ENCODE measurements around the gene FAM117B. TPM values are rescaled to one million over a fixed set of nuclear protein-coding genes. Genes with fewer than 3 reads are reported as not detected.
"Not testable (repeated sequence)": the region's sequence is repeated elsewhere in the genome, so short reads cannot be mapped to it uniquely, and the experiment has no call there.

Gene FAM117B
- total RNA-seq, 4 donors from 2014 or later = 3.6 to 9.7 (median 4.6) TPM

- ATAC-seq = no peak
- H3K27ac ChIP-seq = no peak overlapping the region
- no peaks in the 10 kb centered on the region for H3K9me3 ChIP-seq
- TF ChIP-seq CTCF (IDR thresholded peaks at IDR 0.05) (no peak), EP300 (IDR thresholded peaks at IDR 0.05) (no peak), POLR2AphosphoS5 (IDR thresholded peaks at IDR 0.05) (no peak), POLR2A (IDR thresholded peaks at IDR 0.05) (no peak)
- H3K4me1 ChIP-seq = no peaks in the 10 kb centered on the region
- no peak overlapping the region for H3K4me3 ChIP-seq
- 89 to 97% methylated on average over 3 of the region's 3 CpGs for WGBS, 2 donors (ENCODE audit: low coverage in 1 of 2)
- no peaks in the 10 kb centered on the region for H3K36me3 ChIP-seq
- no peaks in the 10 kb centered on the region for H3K27me3 ChIP-seq
Observed at GRCh38 chr2:202671317-202672035, 36.7 kb downstream of the FAM117B start.

GRCh38 chr2:202675097-202675496 is 40.3 kb downstream of the FAM117B start:
- not testable (repeated sequence) for H3K9me3 ChIP-seq, ATAC-seq, H3K4me3 ChIP-seq, H3K27me3 ChIP-seq, H3K4me1 ChIP-seq, H3K27ac ChIP-seq, H3K36me3 ChIP-seq
- WGBS, 2 donors (ENCODE audit: low coverage in 1 of 2) = 98% methylated on average over 6 of the region's 6 CpGs; no CpG with 5 or more reads in 1 of the 2 donors

GRCh38 chr2:202679980-202680379 is 45.2 kb downstream of the FAM117B start:
- WGBS, 2 donors (ENCODE audit: low coverage in 1 of 2) = 90 to 93% methylated on average over 2 to 3 of the region's 3 CpGs
- Histone ChIP-seq H3K27me3 (no peaks in the 10 kb centered on the region), H3K9me3 (peaks cover 0 to 8% (median 0%) of the 10 kb centered on the region in 3 donors), H3K36me3 (no peaks in the 10 kb centered on the region), H3K27ac (no peak overlapping the region), H3K4me1 (no peaks in the 10 kb centered on the region), H3K4me3 (no peak overlapping the region)
- TF ChIP-seq POLR2A (IDR thresholded peaks at IDR 0.05) (no peak), POLR2AphosphoS5 (IDR thresholded peaks at IDR 0.05) (no peak), EP300 (IDR thresholded peaks at IDR 0.05) (no peak), CTCF (IDR thresholded peaks at IDR 0.05) (no peak)
- ATAC-seq = no peak

GRCh38 chr2:202680512-202680911 is 45.7 kb downstream of the FAM117B start:
- WGBS, 2 donors (ENCODE audit: low coverage in 1 of 2) = 73 to 100% methylated on average over 1 of the region's 1 CpG
- Histone ChIP-seq H3K4me3 (no peak overlapping the region), H3K27ac (no peak overlapping the region), H3K36me3 (no peaks in the 10 kb centered on the region), H3K27me3 (no peaks in the 10 kb centered on the region), H3K9me3 (peaks cover 0 to 8% (median 0%) of the 10 kb centered on the region in 3 donors), H3K4me1 (no peaks in the 10 kb centered on the region)
- no peak for ATAC-seq
- no peak for TF ChIP-seq POLR2A (IDR thresholded peaks at IDR 0.05)
- no peak for TF ChIP-seq CTCF (IDR thresholded peaks at IDR 0.05)
- no peak for TF ChIP-seq EP300 (IDR thresholded peaks at IDR 0.05)
- TF ChIP-seq POLR2AphosphoS5 (IDR thresholded peaks at IDR 0.05) = no peak

- Histone ChIP-seq H3K27me3 (no peaks in the 10 kb centered on the region), H3K4me3 (no peak overlapping the region), H3K4me1 (no peaks in the 10 kb centered on the region), H3K9me3 (peaks cover 0 to 8% (median 0%) of the 10 kb centered on the region in 3 donors), H3K36me3 (no peaks in the 10 kb centered on the region), H3K27ac (no peak overlapping the region)
- TF ChIP-seq EP300 (IDR thresholded peaks at IDR 0.05) = no peak
- TF ChIP-seq CTCF (IDR thresholded peaks at IDR 0.05) = no peak
- TF ChIP-seq POLR2A (IDR thresholded peaks at IDR 0.05) = no peak
- TF ChIP-seq POLR2AphosphoS5 (IDR thresholded peaks at IDR 0.05) = no peak
- 94 to 96% methylated on average over 8 of the region's 9 CpGs for WGBS, 2 donors (ENCODE audit: low coverage in 1 of 2)
- no peak for ATAC-seq
Observed at GRCh38 chr2:202681688-202682205, 47.0 kb downstream of the FAM117B start.
